Measurements from ENCODE around the gene PDCD2.

Gene PDCD2

GRCh38 chr6:170584954-170585498 lies 589 bp upstream of the PDCD2 start:
- TF ChIP-seq CTCF (IDR thresholded peaks at IDR 0.05; ENCODE audit: low read depth, low read length, missing control alignments) = no peak
- no peak for DNase-seq (ENCODE audit: low read depth)

GRCh38 chr6:170583756-170584180 lies 669 bp downstream of the PDCD2 start:
- peak overlapping the region; percentile 75 for H3K4me3 ChIP-seq (ENCODE audit: low read depth, low read length)
- TF ChIP-seq CTCF (IDR thresholded peaks at IDR 0.05; ENCODE audit: low read depth, low read length, missing control alignments) = no peak
- DNase-seq (ENCODE audit: low read depth) = no peak

More at GRCh38 chr6:170584954-170585498, 589 bp upstream of the PDCD2 start:
- H3K4me3 ChIP-seq (ENCODE audit: low read depth, low read length) = peak overlapping the region; percentile 75

- TF ChIP-seq CTCF (IDR thresholded peaks at IDR 0.05; ENCODE audit: low read depth, low read length, missing control alignments) = no peak
Measured at GRCh38 chr6:170578909-170579308, 5.5 kb downstream of the PDCD2 start.

DNA sequence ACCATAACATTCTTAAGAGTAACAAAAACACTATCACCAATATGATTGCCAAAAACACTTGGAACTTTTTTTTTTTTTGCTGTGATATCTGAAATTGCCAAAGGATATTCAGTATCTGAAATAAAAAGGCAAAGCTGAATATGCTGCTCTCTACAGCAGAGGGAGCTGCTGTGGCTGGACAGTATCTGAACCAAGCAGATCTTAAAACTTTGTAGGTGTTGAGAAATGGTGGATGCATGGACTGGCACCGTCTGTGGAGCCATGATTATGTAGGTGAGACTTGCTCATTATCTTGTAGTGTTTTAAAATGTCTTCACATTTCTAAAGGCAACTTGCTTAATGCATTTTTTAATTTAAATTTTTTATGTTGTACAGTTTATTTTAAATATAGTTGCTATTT lies 9.2 kb downstream of the PDCD2 start:
- TF ChIP-seq CTCF (IDR thresholded peaks at IDR 0.05; ENCODE audit: low read depth, low read length, missing control alignments) = no peak
- no peak for DNase-seq (ENCODE audit: low read depth)
- no peak overlapping the region for H3K4me3 ChIP-seq (ENCODE audit: low read depth, low read length)

More at GRCh38 chr6:170578909-170579308, 5.5 kb downstream of the PDCD2 start:
- no peak overlapping the region for H3K4me3 ChIP-seq (ENCODE audit: low read depth, low read length)
- DNase-seq (ENCODE audit: low read depth) = no peak

DNA sequence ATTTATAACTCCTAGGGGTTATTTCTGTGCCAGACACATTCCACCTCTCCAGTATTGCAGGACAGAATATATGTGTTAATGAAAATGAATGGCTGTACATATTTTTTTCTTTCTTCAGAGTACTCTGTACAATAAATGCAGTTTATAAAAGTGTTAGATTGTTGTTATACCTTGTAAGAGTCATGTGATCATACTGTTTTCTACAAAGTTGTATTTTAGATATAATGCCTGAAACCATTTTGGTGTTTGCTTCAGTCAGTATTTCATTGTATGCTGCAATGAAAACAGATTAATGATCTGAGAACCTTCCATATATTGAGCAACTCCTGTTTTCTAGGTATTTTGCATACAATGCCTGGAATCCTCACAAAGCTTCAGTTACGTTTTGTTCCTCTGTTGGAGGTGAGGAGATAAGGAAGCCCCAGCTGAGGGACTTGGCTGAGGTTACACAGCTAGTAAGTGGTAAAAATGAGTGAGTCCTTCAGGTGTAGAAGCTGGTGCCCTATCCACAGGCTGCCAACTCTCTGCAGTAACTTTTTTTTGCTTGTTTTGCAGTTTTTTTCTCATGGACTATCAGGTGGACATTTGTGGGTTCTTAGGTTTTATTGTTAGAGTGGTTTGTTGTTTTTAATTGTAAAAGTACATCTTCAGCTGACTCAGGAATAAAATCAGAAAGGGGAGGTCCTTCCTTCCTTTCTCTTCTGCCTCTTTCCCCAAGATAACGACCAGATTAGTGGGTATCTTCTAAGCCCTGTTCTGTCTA lies 11.6 kb downstream of the PDCD2 start:
- DNase-seq (ENCODE audit: low read depth) = no peak
- TF ChIP-seq CTCF (IDR thresholded peaks at IDR 0.05; ENCODE audit: low read depth, low read length, missing control alignments) = no peak
- H3K4me3 ChIP-seq (ENCODE audit: low read depth, low read length) = no peak overlapping the region

DNA sequence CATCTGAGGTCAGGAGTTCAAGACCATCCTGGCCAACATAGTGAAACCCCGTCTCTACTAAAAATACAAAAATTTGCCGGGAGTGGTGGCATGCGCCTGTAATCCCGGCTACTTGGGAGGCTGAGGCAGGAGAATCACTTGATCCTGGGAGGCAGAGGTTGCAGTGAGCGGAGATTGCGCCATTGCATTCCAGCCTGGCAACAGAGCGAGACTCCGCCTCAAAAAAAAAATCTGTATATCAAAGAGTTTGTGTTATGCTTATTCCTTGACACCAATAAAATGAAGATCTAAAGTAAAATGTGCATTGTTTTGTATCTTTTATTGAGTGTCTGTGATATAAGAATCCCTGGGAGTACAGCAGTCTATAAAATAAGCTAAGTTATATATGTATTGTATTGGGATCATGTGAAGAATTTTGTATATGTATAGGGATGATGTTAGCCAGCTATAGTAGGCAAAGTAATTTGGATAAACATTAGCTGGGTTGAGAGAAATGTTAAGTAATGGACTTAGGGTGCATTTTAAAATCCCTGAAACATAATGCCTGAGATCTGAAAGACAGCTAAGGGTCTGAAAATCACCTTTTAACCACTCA lies 19.4 kb downstream of the PDCD2 start:
- no peak for DNase-seq (ENCODE audit: low read depth)
- TF ChIP-seq CTCF (IDR thresholded peaks at IDR 0.05; ENCODE audit: low read depth, low read length, missing control alignments) = no peak
- no peak overlapping the region for H3K4me3 ChIP-seq (ENCODE audit: low read depth, low read length)

Data from GM12864 (cell line).